GM18505 (cell line): Measurements from ENCODE around the gene IL12A.

Source experiments
- ATAC-seq: cut with Tn5 transposase; IDR thresholded peaks from one replicate; pipeline ENCODE4 v1.9.1; 2021; ENCODE audit not compliant: unreplicated experiment
- POLR2A ChIP-seq: IDR thresholded peaks from 4 replicates; pipeline ENCODE4 v1.6.1; 2011; ENCODE audit warnings: borderline replicate concordance; ENCODE audit not compliant: insufficient read depth, insufficient read length; ENCODE audit errors: extremely low read depth

IL12A gene

GRCh38 chr3:159988617-159989271, at the start of gene IL12A:
IL12A (plus strand) TSS chr3:159988835.
- peak; percentile 96 for ATAC-seq
- peak; percentile 59 for TF ChIP-seq POLR2A

DNA sequence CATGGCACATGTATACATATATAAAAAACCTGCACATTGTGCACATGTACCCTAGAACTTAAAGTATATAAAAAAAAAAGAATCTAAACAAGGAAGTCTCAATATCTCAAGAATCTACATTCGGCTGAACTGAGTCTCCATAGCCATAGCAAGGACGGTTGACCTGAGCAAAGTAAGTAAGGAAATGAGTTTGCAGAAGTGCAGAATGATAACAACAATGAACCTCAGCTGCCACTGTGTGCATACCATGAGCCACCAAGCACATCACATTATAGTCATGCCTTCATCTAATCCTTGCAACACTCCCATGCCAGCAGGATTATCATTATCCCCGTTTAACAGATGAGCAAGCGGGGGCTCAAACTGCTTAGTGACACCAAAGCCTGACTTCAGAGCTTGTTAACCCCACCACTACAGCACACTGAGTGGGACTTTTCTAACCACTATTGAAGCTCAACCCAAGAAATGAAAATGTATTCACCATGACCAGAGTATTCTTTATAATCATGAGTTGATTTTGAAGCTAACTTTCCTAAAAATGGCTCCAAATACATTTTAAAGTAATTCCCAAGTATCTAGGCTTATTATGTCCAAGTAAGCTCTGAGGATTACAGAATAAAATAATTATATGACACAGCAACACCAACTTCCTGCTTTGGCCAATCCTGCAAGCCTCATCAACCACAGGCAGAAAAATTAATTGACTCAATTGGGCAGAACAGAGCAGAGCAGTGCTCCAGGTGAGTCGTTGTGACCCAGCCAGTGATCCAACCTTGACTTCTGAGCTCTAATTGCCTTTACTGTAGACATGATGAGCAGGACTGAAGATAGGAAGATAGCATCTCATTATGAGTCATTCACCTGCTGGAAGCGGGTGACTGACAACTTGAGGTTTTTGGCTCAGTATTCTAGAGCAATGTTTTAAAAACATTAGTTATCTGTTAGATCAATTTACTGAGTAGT, 47.3 kb upstream of the IL12A start:
- peak; percentile 87 for ATAC-seq
- no peak for TF ChIP-seq POLR2A

DNA sequence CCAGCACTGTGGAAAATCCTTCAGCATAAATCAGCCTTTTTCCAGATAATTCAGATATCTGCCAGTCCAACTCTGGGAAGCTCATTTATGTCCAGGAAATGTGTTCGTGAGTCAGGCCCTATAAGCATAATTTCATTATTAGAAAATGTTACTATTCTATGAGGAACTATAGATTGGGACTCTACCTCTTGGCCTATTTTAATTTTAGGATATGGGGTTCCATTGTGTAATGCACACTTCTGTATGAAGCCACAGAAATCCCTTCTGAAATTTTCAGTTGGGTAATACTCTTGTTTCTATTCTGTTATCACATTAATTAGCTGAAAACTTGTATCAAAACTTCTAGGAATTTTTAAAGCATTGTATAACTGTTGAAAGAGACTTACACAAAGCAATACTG, 43.9 kb upstream of the IL12A start:
- no peak for TF ChIP-seq POLR2A
- no peak for ATAC-seq

DNA sequence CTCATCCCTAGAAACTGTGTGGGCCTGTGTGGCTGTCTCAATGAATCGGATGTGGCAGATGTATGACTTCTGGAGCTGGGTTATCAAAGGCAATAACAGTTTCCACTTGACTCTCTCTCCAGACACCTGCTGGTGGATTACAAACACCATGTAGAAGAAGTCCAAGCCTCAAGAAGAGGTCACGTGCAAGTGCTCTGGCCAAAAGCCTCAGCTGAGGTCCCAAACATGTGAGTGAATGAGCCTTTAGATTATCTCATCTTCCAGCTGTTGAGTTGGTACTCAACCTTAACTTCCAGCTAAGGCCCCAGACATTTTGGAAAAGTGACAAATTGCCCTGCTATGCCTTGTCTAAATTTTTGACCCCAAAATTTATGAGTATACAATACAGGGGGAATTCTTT, 42.7 kb upstream of the IL12A start:
- no peak for TF ChIP-seq POLR2A
- ATAC-seq, result no peak

GRCh38 chr3:159947220-159947619, 41.4 kb upstream of the IL12A start:
- TF ChIP-seq POLR2A, result no peak
- no peak for ATAC-seq

GRCh38 chr3:159948429-159949144, 40.0 kb upstream of the IL12A start:
- TF ChIP-seq POLR2A, result no peak
- no peak for ATAC-seq

- ATAC-seq, result peak; percentile 89
Measured at GRCh38 chr3:159950156-159950898, 38.3 kb upstream of the IL12A start.

GRCh38 chr3:159951540-159951939, 37.1 kb upstream of the IL12A start:
- no peak for ATAC-seq
- TF ChIP-seq POLR2A, result no peak

More at GRCh38 chr3:159950156-159950898, 38.3 kb upstream of the IL12A start:
- TF ChIP-seq POLR2A, result no peak

DNA sequence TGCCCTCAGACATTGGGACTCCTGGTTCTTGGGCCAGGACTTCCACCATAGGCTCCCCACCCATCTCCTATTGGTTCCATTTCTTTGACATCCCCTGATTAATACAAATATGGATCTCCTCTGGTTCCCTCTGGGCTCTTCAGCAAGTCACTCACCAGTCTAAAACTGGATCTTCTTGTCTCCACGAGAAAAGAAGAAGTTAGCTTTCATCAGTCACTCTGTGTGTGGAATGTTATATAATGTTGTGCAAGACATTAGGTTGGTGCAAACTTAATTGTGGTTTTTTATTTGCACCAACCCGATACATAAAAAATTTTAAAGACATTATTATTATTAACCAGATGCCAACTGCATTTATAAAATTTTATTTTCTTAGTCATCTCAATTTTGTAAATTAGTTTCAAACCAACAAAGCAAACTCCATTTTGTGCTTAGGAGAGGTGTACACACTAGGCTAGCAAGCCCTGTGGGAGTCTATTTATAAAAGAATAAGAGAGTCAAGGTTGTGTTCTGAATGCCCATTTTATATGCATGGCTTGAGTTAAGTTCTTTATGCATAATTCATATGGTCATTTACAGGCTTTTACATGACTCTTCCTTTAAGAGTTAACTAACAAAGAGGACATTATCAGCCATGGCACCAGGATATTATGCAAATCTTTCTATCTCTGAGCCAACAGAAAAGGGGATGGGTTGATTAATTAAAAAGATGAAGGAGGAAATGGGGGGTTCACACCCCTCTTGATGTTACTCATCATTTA, 35.1 kb upstream of the IL12A start:
- no peak for ATAC-seq
- no peak for TF ChIP-seq POLR2A

DNA sequence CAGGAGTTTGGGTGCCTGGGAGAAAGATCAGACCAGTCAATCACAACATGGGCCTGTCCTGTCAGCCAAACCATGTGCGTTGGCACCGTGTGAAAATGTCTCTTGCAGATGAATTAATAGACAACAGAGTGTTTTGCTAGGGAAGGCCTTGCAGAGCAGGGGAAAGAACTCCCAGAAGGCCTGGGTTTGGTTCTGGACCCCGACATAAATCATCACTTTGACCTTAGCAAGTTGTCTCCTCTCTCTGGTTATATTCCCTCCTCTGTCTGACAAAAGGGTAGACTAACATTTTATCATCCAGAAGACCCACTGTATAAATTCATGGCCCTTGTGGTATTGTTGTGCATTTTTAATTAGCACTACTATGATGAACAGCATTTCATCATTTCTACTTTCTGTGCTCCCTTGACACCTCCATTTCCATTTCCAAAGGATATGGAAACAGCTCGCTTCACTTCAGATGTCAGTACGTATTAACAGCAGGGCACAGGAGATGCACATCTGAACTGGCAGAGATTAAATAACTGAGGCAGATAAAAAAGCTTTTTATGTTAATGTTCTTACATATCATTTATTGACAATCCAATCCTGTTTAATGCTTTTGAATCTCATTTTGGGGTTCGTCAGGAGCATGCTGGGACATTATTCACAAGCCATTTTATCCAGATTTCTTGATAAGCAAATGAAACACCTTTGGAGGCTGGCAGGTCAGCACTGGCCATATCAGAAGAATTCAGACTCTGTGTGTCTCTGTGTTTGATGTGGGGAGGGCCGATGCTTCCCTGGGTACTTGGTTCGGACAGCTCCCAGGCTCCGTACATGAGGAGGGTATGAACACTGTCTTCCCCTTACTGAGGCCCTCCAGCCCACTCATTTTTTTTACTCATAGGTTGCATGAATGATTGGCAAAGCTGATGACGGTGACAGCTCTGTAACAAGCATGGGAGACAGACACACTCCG, 28.2 kb upstream of the IL12A start:
- ATAC-seq, result no peak
- TF ChIP-seq POLR2A, result no peak
